Subcutaneous abdominal adipose tissue (tissue), 5 donors: ENCODE results near the gene TMEM150A.
A peak's percentile ranks its signal among the peaks of the same experiment; 100 is the strongest.
"Not testable (repeated sequence)": the region's sequence is repeated elsewhere in the genome, so short reads cannot be mapped to it uniquely, and the experiment has no call there.

Experiments used
- H3K27ac ChIP-seq: one replicate; pipeline ENCODE4 v1.7.0; 2013; ENCODE audit warnings: low read depth, mild to moderate bottlenecking, inconsistent platforms, low read length, moderate library complexity
- H3K27me3 ChIP-seq, 5 donors: one replicate each; pipeline ENCODE4 v1.7.0; 2013; ENCODE audit warnings: low read length in 5 of 5, inconsistent platforms in 1 of 5; ENCODE audit not compliant: control insufficient read depth in 5 of 5, insufficient read depth in 4 of 5
- H3K36me3 ChIP-seq, 5 donors: one replicate each; pipeline ENCODE4 v1.7.0; 2013; ENCODE audit warnings: low read length in 5 of 5; ENCODE audit not compliant: control insufficient read depth in 5 of 5, insufficient read depth in 5 of 5
- H3K4me1 ChIP-seq, 5 donors: one replicate each; pipeline ENCODE4 v1.7.0; 2013; ENCODE audit warnings: low read length in 5 of 5, mild to moderate bottlenecking in 3 of 5, moderate library complexity in 1 of 5; ENCODE audit not compliant: control insufficient read depth in 5 of 5, insufficient read depth in 5 of 5
- H3K4me3 ChIP-seq, 5 donors: one replicate each; pipeline ENCODE4 v1.7.0; 2013; ENCODE audit warnings: low read length in 5 of 5, low read depth in 1 of 5
- H3K9ac ChIP-seq, 5 donors: one replicate each; pipeline ENCODE4 v1.7.0; 2013; ENCODE audit warnings: low read length in 5 of 5, mild to moderate bottlenecking in 4 of 5, moderate library complexity in 3 of 5
- H3K9me3 ChIP-seq, 5 donors: one replicate each; pipeline ENCODE4 v1.7.0; 2013; ENCODE audit warnings: low read length in 5 of 5; ENCODE audit not compliant: control insufficient read depth in 5 of 5
- donor health status: healthy.
- donor health status: healthy.
- donor health status: healthy.
- donor health status: healthy.
- donor health status: healthy.

The TMEM150A gene

DNA sequence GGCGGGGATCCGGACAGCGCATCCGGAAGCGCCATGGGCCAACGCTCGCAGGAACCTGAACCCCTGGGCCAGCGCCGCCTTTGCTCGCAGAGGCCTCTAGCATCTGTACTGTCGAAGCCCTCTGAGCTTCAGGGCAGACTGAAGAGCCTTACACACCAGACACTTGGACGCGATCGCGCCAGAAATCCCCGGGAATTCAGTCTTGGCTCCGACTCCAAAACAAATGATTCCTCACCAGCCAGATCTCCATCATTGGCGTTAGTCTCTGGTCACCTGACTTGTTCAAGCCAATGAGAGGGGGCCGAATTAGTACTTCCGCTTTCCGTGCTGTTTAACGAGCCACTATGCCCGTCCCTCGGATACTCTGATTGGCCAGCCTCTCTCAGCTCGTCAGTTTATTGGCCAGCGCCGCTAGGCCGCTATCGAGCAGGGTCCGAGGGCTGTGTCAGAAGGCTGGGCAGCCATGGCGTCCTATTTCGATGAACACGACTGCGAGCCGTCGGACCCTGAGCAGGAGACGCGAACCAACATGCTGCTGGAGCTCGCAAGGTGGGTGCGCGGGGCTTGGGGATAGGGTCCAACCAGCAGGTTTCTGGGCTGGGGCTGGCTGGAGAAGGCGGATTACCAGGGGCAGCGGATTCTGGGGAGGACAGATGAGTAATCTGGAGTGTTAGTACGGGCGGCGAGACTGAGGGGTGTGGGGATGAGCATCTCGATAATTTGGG lies 7.0 kb downstream of the TMEM150A start, which contains the start of gene RNF181:
Gene RNF181, plus strand, starts transcription at position 445 of the 725 bp plus-strand sequence. Its CDS starts 19 bp downstream, at position 464.
- Histone ChIP-seq H3K27me3 (no peaks in the 10 kb centered on the region), H3K4me1 (peaks cover 6 to 54% (median 49%) of the 10 kb centered on the region in 5 donors), H3K4me3 (peak within 1 kb of the TSS; percentile 80 to 94 (median 86)), H3K36me3 (peaks cover 0 to 42% (median 33%) of the 10 kb centered on the region in 5 donors), H3K9me3 (no peaks in the 10 kb centered on the region), H3K27ac (peak within 1 kb of the TSS; percentile 93), H3K9ac (peak within 1 kb of the TSS; percentile 64 to 88 (median 87))

DNA sequence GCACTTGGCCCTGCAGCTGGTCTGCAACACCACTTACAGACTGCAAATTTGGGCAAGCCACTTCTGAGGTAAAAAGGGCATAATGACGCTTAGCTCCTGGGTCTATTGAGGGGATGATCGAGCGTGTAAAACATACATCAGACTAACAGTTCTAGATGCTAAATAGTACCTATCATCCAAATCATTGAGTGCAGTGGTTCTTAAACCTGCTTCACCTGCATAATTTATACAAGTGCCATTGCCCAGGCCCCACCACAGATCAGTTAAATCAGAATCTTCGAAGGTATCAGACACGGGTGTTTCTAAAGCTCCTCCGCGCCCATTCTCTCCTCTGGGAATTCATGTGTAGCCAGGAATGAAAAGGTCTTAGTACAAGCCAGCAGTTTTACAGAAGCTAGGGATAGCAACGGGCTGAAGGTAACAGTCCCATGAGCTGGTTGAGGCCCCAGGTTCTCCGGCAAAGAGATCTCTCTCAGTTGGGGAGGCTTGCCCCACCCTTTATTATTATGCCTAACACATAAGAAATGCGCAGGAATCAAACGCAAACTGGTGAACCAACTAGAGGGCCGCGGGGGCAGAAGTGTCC lies 7.7 kb downstream of the TMEM150A start:
- Histone ChIP-seq H3K9ac (peak overlapping the region; percentile 64 to 88 (median 87)), H3K4me1 (peaks cover 7 to 61% (median 56%) of the 10 kb centered on the region in 5 donors), H3K36me3 (peaks cover 0 to 35% (median 28%) of the 10 kb centered on the region in 5 donors), H3K27ac (peak overlapping the region; percentile 93), H3K4me3 (peak overlapping the region; percentile 76 to 94 (median 86)), H3K9me3 (no peaks in the 10 kb centered on the region), H3K27me3 (no peaks in the 10 kb centered on the region)

DNA sequence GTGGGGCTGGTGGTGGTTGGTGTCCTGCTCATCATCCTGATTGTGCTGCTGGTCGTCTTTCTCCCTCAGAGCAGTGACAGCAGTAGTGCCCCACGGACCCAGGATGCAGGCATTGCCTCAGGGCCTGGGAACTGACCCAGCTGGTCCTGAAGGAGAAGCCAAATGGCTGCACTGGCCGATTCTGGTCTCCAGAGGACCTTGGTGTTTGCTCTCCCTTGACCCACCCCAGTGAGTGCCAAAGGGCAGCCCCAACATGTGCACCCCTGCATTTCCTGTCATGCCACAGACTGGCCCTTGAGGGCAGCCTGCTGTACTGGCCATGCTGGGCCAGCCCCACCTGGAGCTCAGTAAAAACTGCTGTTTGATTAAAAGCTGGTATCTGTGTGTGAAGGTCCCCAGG lies 9.5 kb downstream of the TMEM150A start:
- Histone ChIP-seq H3K9ac (no peak overlapping the region), H3K4me3 (no peak overlapping the region), H3K4me1 (peaks cover 13 to 77% (median 73%) of the 10 kb centered on the region in 5 donors), H3K9me3 (no peaks in the 10 kb centered on the region), H3K27ac (no peak overlapping the region), H3K36me3 (peaks cover 0 to 18% (median 11%) of the 10 kb centered on the region in 5 donors), H3K27me3 (no peaks in the 10 kb centered on the region)

DNA sequence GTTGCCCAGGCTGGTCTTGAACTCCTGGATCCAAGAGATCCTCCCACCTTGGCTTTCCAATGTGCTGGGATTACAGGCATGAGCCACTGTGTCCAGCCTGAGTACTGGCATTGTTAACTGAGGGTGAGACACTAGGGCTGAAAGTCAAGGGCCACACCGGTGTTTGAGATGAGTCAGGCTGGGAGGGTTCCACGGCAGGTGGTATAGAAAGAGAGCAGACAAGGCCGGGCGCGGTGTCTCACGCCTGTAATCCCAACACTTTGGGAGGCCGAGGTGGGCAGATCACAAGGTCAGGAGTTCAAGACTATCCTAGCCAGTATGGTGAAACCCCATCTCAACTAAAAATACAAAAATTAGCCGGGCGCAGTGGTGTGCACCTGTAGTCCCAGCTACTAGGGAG lies 10.2 kb downstream of the TMEM150A start:
- not testable (repeated sequence) for H3K9ac ChIP-seq, H3K4me3 ChIP-seq, H3K9me3 ChIP-seq, H3K27me3 ChIP-seq
- Histone ChIP-seq H3K36me3 (peaks cover 0 to 13% (median 6%) of the 10 kb centered on the region in 5 donors), H3K4me1 (peaks cover 15 to 84% (median 80%) of the 10 kb centered on the region in 5 donors), H3K27ac (peak overlapping the region; percentile 92)

DNA sequence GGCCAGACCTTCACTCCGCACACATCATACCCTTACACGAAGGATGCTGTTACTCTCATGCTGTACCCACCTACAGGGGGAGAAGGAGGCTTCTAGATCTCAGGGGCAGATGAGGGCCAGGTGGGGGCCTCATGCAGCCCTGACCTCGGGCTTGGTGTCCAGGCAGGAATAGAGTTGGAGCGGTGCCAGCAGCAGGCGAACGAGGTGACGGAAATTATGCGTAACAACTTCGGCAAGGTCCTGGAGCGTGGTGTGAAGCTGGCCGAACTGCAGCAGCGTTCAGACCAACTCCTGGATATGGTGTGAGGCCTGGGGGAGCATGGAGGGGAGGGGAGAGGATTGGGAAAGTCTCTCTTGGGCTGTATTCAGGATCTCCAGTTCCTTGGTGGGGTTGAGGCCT lies 10.9 kb downstream of the TMEM150A start:
- H3K9me3 ChIP-seq: no peaks in the 10 kb centered on the region
- no peaks in the 10 kb centered on the region for H3K27me3 ChIP-seq
- peak overlapping the region in 1 of 5 donors; percentile 42 for H3K9ac ChIP-seq
- H3K36me3 ChIP-seq: peaks cover 0 to 6% (median 0%) of the 10 kb centered on the region in 5 donors
- peaks cover 15 to 84% (median 73%) of the 10 kb centered on the region in 5 donors for H3K4me1 ChIP-seq
- peak overlapping the region in 1 of 5 donors; percentile 22 for H3K4me3 ChIP-seq
- H3K27ac ChIP-seq: peak overlapping the region; percentile 92

DNA sequence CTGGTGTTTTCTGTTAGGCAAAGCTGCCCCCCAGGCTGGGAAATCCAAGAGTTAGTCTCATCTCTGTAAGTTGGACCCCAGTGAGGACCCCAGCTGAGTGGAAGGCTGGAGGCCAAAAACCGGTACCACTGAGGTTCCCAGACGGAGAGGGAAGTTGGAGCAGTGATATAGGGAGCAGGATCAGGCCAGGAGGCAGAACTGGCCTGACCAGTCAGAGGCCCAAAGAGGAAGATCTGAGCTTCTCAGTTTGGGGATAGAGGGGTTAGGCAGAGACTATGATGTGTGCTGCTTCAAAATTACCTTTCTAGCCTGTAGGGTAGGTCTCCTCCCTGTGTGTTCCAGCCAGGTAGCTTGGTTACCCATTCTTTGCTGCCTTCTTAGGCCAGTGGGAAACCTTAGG lies 11.5 kb downstream of the TMEM150A start:
- peaks cover 0 to 6% (median 0%) of the 10 kb centered on the region in 5 donors for H3K36me3 ChIP-seq
- H3K9ac ChIP-seq: peak overlapping the region in 3 of 5 donors; percentile 14 to 63 (median 42)
- peak overlapping the region; percentile 92 for H3K27ac ChIP-seq
- no peaks in the 10 kb centered on the region for H3K27me3 ChIP-seq
- H3K9me3 ChIP-seq: no peaks in the 10 kb centered on the region
- peaks cover 13 to 84% (median 68%) of the 10 kb centered on the region in 5 donors for H3K4me1 ChIP-seq
- H3K4me3 ChIP-seq: peak overlapping the region in 2 of 5 donors; percentile 7 to 22

DNA sequence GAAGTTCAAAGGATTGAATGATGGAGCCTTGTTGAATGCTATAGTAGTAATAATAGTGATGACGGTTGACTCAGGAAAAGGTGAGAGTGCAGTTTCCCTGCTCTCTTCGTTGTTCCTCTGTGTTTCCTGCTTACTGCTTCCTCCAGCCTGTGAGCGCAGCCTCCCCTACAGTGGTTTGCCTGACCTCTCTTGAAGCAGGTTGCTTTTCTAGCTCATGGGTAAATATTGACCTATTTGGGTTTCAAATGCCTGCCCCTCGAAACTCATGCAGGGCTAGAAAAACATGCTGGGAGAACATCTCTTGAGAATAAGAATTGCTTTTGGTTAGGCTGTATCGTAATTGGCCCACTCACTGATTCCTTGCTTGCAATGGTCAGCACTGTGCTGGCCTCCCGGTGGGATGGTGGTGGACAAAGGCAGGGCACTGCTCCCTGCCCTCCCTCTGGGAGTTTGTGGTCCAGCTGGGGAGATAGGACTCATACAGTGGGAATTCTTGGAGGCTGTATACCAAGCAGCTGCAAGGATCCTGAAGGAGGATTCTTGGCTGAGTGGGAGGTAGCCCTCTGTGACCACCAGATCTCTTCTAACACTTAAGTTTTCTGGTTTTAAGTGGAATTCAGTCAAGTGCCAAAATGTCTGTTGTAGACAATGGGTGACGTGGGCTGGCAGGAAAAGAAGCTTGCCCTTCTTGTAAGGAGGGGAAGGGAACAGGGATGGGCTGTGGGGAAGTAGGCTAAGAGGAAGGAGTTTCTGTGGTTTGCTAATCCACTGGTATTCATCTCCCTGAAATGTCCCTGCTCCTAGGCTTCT lies 12.3 kb downstream of the TMEM150A start:
- H3K4me1 ChIP-seq: peaks cover 16 to 88% (median 72%) of the 10 kb centered on the region in 5 donors
- H3K9ac ChIP-seq: peak overlapping the region in 1 of 5 donors; percentile 63
- H3K9me3 ChIP-seq: no peaks in the 10 kb centered on the region
- peaks cover 0 to 6% (median 0%) of the 10 kb centered on the region in 5 donors for H3K36me3 ChIP-seq
- H3K27ac ChIP-seq: peak overlapping the region; percentile 92
- H3K4me3 ChIP-seq: peak overlapping the region in 2 of 5 donors; percentile 7 to 24
- H3K27me3 ChIP-seq: no peaks in the 10 kb centered on the region

DNA sequence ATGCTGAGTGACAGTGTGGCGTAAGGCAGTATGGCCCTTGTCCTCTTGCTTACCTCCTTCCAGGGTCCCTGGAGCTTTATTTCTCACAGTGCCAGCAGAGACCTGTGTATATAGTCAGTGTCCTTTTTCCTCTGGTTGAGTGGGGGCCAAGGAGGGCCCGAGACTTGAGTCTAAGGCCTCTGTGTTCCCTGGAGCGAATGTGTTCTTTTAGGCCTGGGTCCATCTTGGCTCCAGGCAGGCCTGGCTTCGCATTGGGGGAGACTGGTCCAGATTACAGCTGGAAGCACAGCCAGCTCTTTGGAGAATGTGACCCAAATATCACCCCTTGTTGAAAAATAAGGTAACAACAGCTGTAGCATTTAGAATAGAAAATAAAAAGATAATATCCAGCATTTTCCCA lies 13.3 kb downstream of the TMEM150A start:
- Histone ChIP-seq H3K27me3 (no peaks in the 10 kb centered on the region), H3K27ac (peak overlapping the region; percentile 92), H3K36me3 (peaks cover 0 to 6% (median 0%) of the 10 kb centered on the region in 5 donors), H3K4me3 (no peak overlapping the region), H3K9me3 (no peaks in the 10 kb centered on the region), H3K9ac (peak overlapping the region in 2 of 5 donors; percentile 18 to 49), H3K4me1 (peaks cover 17 to 87% (median 71%) of the 10 kb centered on the region in 5 donors)

DNA sequence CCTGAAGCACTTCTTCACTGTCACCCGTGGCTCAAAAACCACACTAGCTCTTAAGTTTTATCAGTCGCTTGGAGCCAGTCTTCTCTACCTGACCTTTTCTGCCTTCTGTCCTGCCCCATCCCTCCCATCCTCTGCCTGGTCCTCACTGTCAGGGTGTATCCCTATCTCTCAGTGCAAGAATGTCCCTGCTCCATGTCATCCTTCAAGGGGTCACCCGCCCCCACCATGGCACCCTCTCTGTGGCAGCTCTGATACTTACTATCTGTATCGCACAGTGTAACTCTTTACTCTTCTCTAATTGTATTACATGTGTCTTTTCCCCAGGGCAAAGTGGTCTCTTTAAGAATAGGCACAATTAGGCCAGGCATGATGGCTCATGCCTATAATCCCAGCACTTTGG lies 13.9 kb downstream of the TMEM150A start:
- peaks cover 0 to 6% (median 0%) of the 10 kb centered on the region in 5 donors for H3K36me3 ChIP-seq
- no peaks in the 10 kb centered on the region for H3K9me3 ChIP-seq
- peak overlapping the region; percentile 92 for H3K27ac ChIP-seq
- peaks cover 17 to 90% (median 74%) of the 10 kb centered on the region in 5 donors for H3K4me1 ChIP-seq
- no peak overlapping the region for H3K4me3 ChIP-seq
- H3K27me3 ChIP-seq: no peaks in the 10 kb centered on the region
- peak overlapping the region in 2 of 5 donors; percentile 18 to 39 for H3K9ac ChIP-seq
